IMR-90 (cell line): ENCODE data around the gene SLC7A9. TPM values are rescaled to one million over a fixed set of nuclear protein-coding genes. Genes with fewer than 3 reads are reported as not detected.

Experiments used
- ATAC-seq: fragments of 200-7000 bp; cut with Tn5 transposase; 2 replicates; pipeline ENCODE4 v1.9.1; 2020; ENCODE audit warnings: low read depth, mild to moderate bottlenecking, moderate library complexity
- BruUV-seq: library from RNA; stranded (reverse); fragments of 400-500 nt; replicated peaks from 2 replicates; lab custom pipeline; 2021; lab: Mats Ljungman, UMichigan
- CTCF ChIA-PET: fragments of 300-600 bp; formaldehyde crosslinking; extraction: SDS; loops from one replicate; lab custom pipeline; 2021; ENCODE audit warnings: antibody characterized with exemption; lab: Yijun Ruan, JAX
- POLR2A ChIA-PET: fragments of 300-600 bp; sonication (Branson Sonifier 250); formaldehyde crosslinking; loops from one replicate; lab custom pipeline; 2022; ENCODE audit warnings: antibody characterized with exemption; ENCODE audit not compliant: unreplicated experiment; lab: Charles Lee
- DNase-seq: peaks from one replicate; pipeline ENCODE4 v3.0.0; 2013
- H2AFZ ChIP-seq: replicated peaks from 2 replicates; pipeline ENCODE3; 2013; ENCODE audit warnings: low read length, mild to moderate bottlenecking; ENCODE audit not compliant: poor library complexity
- H2AK5ac ChIP-seq: 2 replicates; pipeline ENCODE4 v1.6.1; 2013; ENCODE audit warnings: low read depth, low read length, inconsistent platforms
- H2AK9ac ChIP-seq: replicated peaks from 2 replicates; pipeline ENCODE3; 2013; ENCODE audit warnings: mild to moderate bottlenecking, low read depth, low read length, moderate library complexity; ENCODE audit not compliant: poor library complexity
- H2BK120ac ChIP-seq: 2 replicates; pipeline ENCODE4 v1.6.1; 2013; ENCODE audit warnings: low read depth, low read length, inconsistent platforms
- H2BK15ac ChIP-seq: 3 replicates; pipeline ENCODE4 v1.6.1; 2013; ENCODE audit warnings: low read depth, low read length, inconsistent platforms
- H2BK20ac ChIP-seq: 2 replicates; pipeline ENCODE4 v1.6.1; 2013; ENCODE audit warnings: low read depth, mild to moderate bottlenecking, inconsistent platforms, low read length, moderate library complexity
- H2BK5ac ChIP-seq: 2 replicates; pipeline ENCODE4 v1.6.1; 2013; ENCODE audit warnings: mild to moderate bottlenecking, low read depth, low read length, inconsistent platforms; ENCODE audit not compliant: poor library complexity, severe bottlenecking
- H3K14ac ChIP-seq: replicated peaks from 2 replicates; pipeline ENCODE4 v1.6.1; 2013; ENCODE audit warnings: low read depth, low read length, inconsistent platforms
- H3K18ac ChIP-seq: 2 replicates; pipeline ENCODE4 v1.6.1; 2013; ENCODE audit warnings: low read depth, low read length, control low read depth
- H3K23ac ChIP-seq: 2 replicates; pipeline ENCODE4 v1.6.1; 2013; ENCODE audit warnings: low read depth, low read length, inconsistent platforms
- H3K27ac ChIP-seq: 2 replicates; pipeline ENCODE4 v1.5.1; 2013; ENCODE audit warnings: mild to moderate bottlenecking, control low read depth, low read length; ENCODE audit not compliant: insufficient read depth
- H3K27me3 ChIP-seq: 2 replicates; pipeline ENCODE4 v1.6.1; 2013; ENCODE audit warnings: low read length; ENCODE audit not compliant: control insufficient read depth, insufficient read depth
- H3K36me3 ChIP-seq: 2 replicates; pipeline ENCODE4 v1.6.1; 2013; ENCODE audit warnings: low read length, mixed read lengths; ENCODE audit not compliant: control insufficient read depth, insufficient read depth
- H3K4ac ChIP-seq: 2 replicates; pipeline ENCODE4 v1.6.1; 2013; ENCODE audit warnings: low read depth, low read length, inconsistent platforms
- H3K4me1 ChIP-seq: 2 replicates; pipeline ENCODE4 v1.6.1; 2013; ENCODE audit warnings: low read length, mixed read lengths; ENCODE audit not compliant: control insufficient read depth, insufficient read depth
- H3K4me2 ChIP-seq: 2 replicates; pipeline ENCODE4 v1.6.1; 2013; ENCODE audit warnings: low read depth, mild to moderate bottlenecking, control low read depth, low read length, moderate library complexity
- H3K4me3 ChIP-seq: 2 replicates; pipeline ENCODE4 v1.5.1; 2013; ENCODE audit warnings: low read depth, mild to moderate bottlenecking, control low read depth, low read length, moderate library complexity; ENCODE audit not compliant: insufficient read depth
- H3K56ac ChIP-seq: 2 replicates; pipeline ENCODE4 v1.6.1; 2013; ENCODE audit warnings: low read length, inconsistent platforms; ENCODE audit not compliant: insufficient read depth; ENCODE audit errors: extremely low read depth
- H3K79me1 ChIP-seq, 2 experiments: 2 replicates each; pipeline ENCODE4 v1.6.1; 2013; ENCODE audit warnings: low read length in 2 of 2, inconsistent platforms in 1 of 2, low read depth in 1 of 2
- H3K9ac ChIP-seq: 2 replicates; pipeline ENCODE4 v1.6.1; 2013; ENCODE audit warnings: low read depth, low read length, control low read depth
- H3K9me1 ChIP-seq: 2 replicates; pipeline ENCODE4 v1.6.1; 2013; ENCODE audit warnings: low read length, inconsistent platforms; ENCODE audit not compliant: insufficient read depth
- H3K9me3 ChIP-seq: 2 replicates; pipeline ENCODE4 v1.6.1; 2013; ENCODE audit warnings: low read length; ENCODE audit not compliant: control insufficient read depth, insufficient read depth
- H4K20me1 ChIP-seq: 2 replicates; pipeline ENCODE4 v1.6.1; 2013; ENCODE audit warnings: low read length, inconsistent platforms; ENCODE audit not compliant: insufficient read depth
- H4K5ac ChIP-seq: 2 replicates; pipeline ENCODE4 v1.6.1; 2013; ENCODE audit warnings: mild to moderate bottlenecking, low read depth, low read length, control low read depth
- H4K8ac ChIP-seq, 2 experiments: 2 replicates each; pipeline ENCODE4 v1.6.1; 2013; ENCODE audit warnings: low read depth in 2 of 2, low read length in 2 of 2, control low read depth in 1 of 2, inconsistent platforms in 1 of 2
- H4K91ac ChIP-seq: 2 replicates; pipeline ENCODE4 v1.6.1; 2013; ENCODE audit warnings: low read depth, low read length, inconsistent platforms; ENCODE audit not compliant: insufficient read depth
- MAZ ChIP-seq: IDR thresholded peaks from 2 replicates; pipeline ENCODE4 v1.6.1; 2012; ENCODE audit warnings: low read depth, mild to moderate bottlenecking, low read length, improper control_type of control experiment, moderate library complexity, borderline replicate concordance
- RAD21 ChIP-seq: IDR thresholded peaks from 2 replicates; pipeline ENCODE4 v1.6.1; 2012; ENCODE audit warnings: low read length, improper control_type of control experiment
- RCOR1 ChIP-seq: IDR thresholded peaks from 2 replicates; pipeline ENCODE4 v1.6.1; 2012; ENCODE audit warnings: mild to moderate bottlenecking, low read length, improper control_type of control experiment; ENCODE audit not compliant: insufficient replicate concordance
- RFX5 ChIP-seq: IDR thresholded peaks from 2 replicates; pipeline ENCODE4 v1.8.0; 2012; ENCODE audit warnings: low read depth, mild to moderate bottlenecking, low read length, moderate library complexity
- WGBS, 2 experiments: methylation state at CpG; one replicate each; pipeline versions ENCODE4 v1.1.5 to v1.1.7; 2013; ENCODE audit warnings: missing lambda C conversion rate in 2 of 2; ENCODE audit not compliant: insufficient read length in 1 of 2; ENCODE audit errors: extremely low coverage in 2 of 2; 5-methylcytosine and 5-hydroxymethylcytosine counted together
- dilution Hi-C: fragments of 300-500 bp; cut with HindIII; formaldehyde crosslinking; loops from one replicate; pipeline ENCODE4 v1.14.3; 2018; ENCODE audit warnings: low sequenced_read_pairs; ENCODE audit not compliant: unreplicated experiment
- in situ Hi-C: fragments of 300-500 bp; cut with MboI; formaldehyde crosslinking; loops from 3 replicates; pipeline ENCODE4 v1.14.3; 2019; ENCODE audit warnings: low sequenced_read_pairs, inconsistent platforms, mixed read lengths
- intact Hi-C: fragments of 100-400 bp; cut with micrococcal nuclease; formaldehyde crosslinking; loops from 2 replicates; pipeline ENCODE4 v1.10.0; 2022
- polyA plus RNA-seq, 3 experiments: library from polyadenylated mRNA; depleted of rRNA; stranded (reverse); fragments of >200 nt; gene quantifications; 2 replicates each; pipeline ENCODE4 v1.2.3, GENCODE V29; 2012; ENCODE audit warnings: low replicate concordance in 1 of 3
- total RNA-seq: library from RNA; depleted of rRNA; stranded (reverse); fragments of >200 nt; gene quantifications from 2 replicates; pipeline ENCODE4 v1.2.3, GENCODE V29; 2012
- TF ChIP-seq, protein P1 (sequence below): fragments of 150-350 bp; IDR thresholded peaks from 2 replicates; pipeline ENCODE4 v1.6.1; 2016; ENCODE audit warnings: low read depth, mild to moderate bottlenecking, low read length, moderate library complexity, borderline replicate concordance

Gene SLC7A9
- total and polyA plus RNA-seq, 2 of the 4 experiments (the other 2 are of a cell fraction): not detected

DNA sequence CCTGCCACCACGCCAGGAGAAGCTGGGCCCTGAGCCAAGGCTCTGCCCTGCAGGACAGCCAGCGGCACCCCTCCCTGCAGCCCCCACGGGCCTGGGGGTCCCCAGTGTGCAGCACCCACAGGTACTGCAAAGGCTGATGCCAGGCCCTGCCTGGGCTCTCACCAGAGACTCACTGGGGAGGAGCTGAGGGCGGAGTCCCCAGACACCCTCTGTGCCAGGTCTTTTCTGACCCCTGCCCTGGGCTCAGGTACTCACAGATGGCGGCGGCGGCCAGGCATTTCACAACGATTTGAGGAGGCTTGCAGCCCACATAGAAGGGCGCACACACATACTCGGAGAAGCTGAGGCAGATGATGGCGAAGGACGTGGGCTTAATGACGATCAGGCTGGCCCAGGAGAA lies 5.7 kb downstream of the SLC7A9 start:
- no peak overlapping the region for H2AK9ac ChIP-seq
- no peak overlapping the region for H2BK5ac ChIP-seq
- H4K8ac ChIP-seq: no peak overlapping the region
- no peak overlapping the region for H4K5ac ChIP-seq
- no TSS peak for BruUV-seq
- no peak overlapping the region for H3K4ac ChIP-seq
- no peak overlapping the region for H2BK20ac ChIP-seq
- no peak overlapping the region for H2AK5ac ChIP-seq
- H3K4me2 ChIP-seq: no peak overlapping the region
- H3K9ac ChIP-seq: no peak overlapping the region
- DNase-seq (no peak), ATAC-seq (no peak)
- H3K9me1 ChIP-seq: no peaks in the 10 kb centered on the region
- no peak overlapping the region for H3K18ac ChIP-seq
- no peak for TF ChIP-seq MAZ
- TF ChIP-seq, protein P1, sequence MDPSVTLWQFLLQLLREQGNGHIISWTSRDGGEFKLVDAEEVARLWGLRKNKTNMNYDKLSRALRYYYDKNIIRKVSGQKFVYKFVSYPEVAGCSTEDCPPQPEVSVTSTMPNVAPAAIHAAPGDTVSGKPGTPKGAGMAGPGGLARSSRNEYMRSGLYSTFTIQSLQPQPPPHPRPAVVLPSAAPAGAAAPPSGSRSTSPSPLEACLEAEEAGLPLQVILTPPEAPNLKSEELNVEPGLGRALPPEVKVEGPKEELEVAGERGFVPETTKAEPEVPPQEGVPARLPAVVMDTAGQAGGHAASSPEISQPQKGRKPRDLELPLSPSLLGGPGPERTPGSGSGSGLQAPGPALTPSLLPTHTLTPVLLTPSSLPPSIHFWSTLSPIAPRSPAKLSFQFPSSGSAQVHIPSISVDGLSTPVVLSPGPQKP: no peak
- TF ChIP-seq RAD21: no peak
- no peak for TF ChIP-seq RCOR1
- TF ChIP-seq RFX5: no peak
- no peak overlapping the region for H3K4me3 ChIP-seq
- H3K79me1 ChIP-seq: no peaks in the 10 kb centered on the region
- in situ Hi-C loops: no loop called here
- no peak overlapping the region for H2BK120ac ChIP-seq
- no peaks in the 10 kb centered on the region for H3K9me3 ChIP-seq
- H4K91ac ChIP-seq: no peak overlapping the region
- no peak overlapping the region for H3K56ac ChIP-seq
- no peak overlapping the region for H3K27ac ChIP-seq
- no peaks in the 10 kb centered on the region for H3K4me1 ChIP-seq
- no peaks in the 10 kb centered on the region for H3K36me3 ChIP-seq
- WGBS, 2 experiments: 76% methylated on average over 10 of the region's 13 CpGs; no CpG with 5 or more reads in 1 of the 2 experiments
- no peak overlapping the region for H2BK15ac ChIP-seq
- dilution Hi-C loops: no loop called here
- no peaks in the 10 kb centered on the region for H3K27me3 ChIP-seq
- H2AFZ ChIP-seq: no peak overlapping the region
- no peaks in the 10 kb centered on the region for H4K20me1 ChIP-seq
- CTCF ChIA-PET: no interaction called here
- intact Hi-C loops: no loop called here
- H3K23ac ChIP-seq: no peak overlapping the region
- POLR2A ChIA-PET: no interaction called here
- H3K14ac ChIP-seq: no peak overlapping the region
